ENCODE data around the gene CT45A1. TPM values are rescaled to one million over a fixed set of nuclear protein-coding genes. Genes with fewer than 3 reads are reported as not detected.
"Not testable (repeated sequence)": the region's sequence is repeated elsewhere in the genome, so short reads cannot be mapped to it uniquely, and the experiment has no call there.

The CT45A1 gene, protein sequence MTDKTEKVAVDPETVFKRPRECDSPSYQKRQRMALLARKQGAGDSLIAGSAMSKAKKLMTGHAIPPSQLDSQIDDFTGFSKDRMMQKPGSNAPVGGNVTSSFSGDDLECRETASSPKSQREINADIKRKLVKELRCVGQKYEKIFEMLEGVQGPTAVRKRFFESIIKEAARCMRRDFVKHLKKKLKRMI
- not detected for total RNA-seq

DNA sequence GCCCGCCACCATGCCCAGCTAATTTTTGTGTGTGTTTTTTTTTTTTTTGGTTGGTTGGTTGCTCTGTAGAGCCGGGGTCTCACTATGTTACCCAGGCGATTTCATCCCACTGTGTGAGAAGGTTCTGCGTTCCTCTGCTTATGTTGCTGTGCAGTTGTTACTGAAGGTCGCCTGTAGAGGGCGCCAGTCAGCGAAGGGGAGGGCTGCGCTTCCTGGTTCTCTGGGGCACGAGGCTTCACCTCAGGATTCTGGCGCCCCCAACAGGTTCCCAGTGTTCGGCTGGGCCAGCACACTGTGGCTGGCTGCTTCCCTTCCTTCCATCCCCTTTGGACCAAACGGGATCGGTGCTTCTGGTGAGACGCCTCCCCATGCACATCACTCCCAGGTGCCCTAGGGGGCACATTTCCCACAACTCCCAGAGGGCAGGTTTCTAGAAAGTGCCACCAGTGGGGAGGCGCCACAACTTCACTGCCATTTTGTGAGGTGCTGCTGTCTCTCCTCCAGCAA, at the start of gene CT45A1:
Gene CT45A1 (plus strand): TSS at position 457 of the 507 bp plus-strand sequence. CDS start 5,302 bp downstream, outside the sequence.
- not testable (repeated sequence) for DNase-seq (ENCODE audit: low spot score)

DNA sequence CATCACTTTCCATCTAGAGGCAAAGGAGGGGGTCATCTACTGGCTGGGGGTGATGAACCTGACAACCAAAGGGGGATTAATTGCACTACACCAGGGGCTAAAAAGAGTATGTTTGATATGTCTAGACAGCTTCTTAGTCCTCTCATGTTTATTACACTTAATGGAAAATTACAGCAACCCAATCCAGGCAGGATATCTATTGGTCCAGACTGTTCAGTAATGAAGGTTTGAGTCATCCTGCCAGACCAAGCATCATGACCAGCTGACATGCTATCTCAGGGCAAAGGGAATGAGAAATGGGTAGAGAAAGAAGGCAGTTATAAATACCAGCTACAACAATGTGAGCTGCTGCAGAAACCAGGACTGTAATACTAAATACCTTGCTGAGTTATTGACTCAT, 40.5 kb upstream of the CT45A1 start:
- DNase-seq (ENCODE audit: low spot score) = not testable (repeated sequence)

DNA sequence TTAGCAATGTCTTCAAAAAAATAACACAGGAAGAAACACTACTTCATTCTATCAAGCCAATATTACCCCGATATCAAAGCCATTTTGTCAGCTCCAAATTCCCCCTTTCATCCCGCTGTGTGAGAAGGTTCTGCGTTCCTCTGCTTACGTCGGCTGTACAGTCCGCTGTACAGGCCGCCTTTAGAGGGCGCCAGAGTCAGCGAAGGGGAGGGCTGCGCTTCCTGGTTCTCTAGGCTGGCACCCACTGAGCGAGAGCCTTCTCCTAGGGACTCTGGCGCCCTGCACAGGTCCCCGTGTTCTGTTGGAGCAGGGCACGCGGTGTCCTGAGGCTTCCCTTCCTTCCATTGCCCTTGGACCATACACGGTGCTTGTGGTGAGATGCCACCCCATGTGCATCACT, 25.3 kb upstream of the CT45A1 start:
- no peak for DNase-seq (ENCODE audit: low spot score)

DNA sequence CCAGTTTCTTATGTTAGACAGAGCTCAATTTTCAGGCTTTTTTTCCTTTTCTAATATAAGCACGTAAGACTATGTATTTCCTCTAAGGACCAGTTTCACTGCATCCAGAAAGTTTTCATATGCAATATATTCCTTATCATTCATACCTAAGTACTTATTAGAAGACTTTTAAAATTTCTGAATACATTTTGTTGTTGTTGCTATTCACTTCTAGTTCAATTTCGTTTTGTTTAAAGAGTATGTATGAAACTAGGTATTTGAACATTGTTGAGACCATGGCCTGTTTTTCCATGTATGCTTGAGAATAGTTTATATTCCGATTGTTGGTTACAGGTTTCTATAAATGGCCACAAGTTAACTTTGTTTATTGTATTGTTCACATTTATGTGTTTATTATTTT, 18.0 kb upstream of the CT45A1 start:
- no peak for DNase-seq (ENCODE audit: low spot score)

DNA sequence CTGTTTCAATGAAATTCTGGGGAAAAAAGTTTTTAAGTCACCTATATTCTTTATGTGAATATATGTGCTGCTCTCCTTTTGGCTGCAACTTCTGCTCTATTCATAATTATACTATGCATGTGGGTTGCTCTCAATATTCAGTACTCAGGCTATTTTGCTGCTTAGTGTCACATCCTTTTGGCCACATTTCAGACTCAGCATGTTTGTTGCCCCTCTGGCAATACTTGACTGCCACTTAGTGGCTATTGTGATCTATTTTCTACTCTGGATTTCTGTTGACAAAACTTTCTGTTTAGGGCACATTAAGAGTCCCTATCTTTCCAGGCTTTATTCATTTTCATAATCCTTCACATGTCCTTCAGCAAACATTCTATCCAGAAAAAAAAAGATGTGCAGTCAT, 15.8 kb upstream of the CT45A1 start:
- no peak for DNase-seq (ENCODE audit: low spot score)

DNA sequence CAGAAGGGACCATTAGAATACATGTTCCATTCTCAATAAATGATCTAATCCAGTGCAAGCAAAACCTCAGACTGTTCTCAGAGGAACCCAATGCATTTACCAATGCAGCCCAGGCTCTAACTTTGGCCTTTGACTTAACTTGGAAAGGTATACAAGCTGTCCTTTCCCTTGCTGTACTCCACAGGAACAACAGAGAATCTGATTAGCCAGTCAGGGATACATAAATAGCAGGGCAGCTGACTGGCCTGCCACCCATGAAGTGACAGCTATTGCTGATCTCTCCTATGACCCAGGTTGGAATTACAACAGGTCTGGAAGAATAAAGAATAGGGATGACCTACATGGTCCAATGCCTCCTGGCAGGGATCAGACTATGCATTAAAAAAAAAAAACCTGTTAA, 14.5 kb upstream of the CT45A1 start:
- no peak for DNase-seq (ENCODE audit: low spot score)

DNA sequence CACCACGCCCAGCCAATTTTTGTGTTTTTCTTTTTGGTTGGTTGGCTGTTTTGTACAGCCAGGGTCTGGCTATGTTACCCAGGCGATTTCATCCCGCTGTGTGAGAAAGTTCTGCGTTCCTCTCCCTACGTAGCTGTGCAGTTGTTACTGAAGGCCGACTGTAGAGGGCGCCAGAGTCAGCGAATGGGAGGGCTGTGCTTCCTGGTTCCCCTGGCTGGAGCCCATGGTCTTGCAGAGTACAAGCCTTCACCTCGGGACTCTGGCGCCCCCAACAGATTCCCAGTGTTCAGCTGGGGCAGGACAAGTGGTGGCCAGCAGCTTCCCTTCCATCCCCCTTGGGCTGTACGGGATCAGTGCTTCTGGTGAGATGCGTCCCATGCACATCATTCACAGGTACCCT, 5.6 kb upstream of the CT45A1 start:
- DNase-seq (ENCODE audit: low spot score) = no peak

DNA sequence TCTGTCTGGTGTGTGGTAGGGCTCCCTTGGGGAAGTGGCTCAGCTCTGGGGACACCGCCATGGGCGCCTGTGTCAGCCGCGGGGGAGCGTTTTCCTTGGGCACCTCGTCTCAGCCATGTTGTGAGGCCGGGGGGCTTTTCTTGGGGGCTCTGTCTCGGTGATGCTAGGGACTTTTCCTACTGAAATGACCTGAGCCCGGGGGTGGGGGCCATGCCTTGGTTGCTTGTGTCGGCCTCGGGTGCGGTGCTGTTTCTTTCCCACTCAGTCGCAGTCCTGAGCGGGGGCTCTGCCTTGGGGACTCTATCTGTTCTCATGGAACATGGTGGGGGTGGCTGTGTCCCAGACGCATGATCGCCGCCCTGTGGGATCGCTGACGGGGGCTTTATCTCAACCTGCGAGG, 356 bp downstream of the CT45A1 start:
- DNase-seq (ENCODE audit: low spot score) = no peak

DNA sequence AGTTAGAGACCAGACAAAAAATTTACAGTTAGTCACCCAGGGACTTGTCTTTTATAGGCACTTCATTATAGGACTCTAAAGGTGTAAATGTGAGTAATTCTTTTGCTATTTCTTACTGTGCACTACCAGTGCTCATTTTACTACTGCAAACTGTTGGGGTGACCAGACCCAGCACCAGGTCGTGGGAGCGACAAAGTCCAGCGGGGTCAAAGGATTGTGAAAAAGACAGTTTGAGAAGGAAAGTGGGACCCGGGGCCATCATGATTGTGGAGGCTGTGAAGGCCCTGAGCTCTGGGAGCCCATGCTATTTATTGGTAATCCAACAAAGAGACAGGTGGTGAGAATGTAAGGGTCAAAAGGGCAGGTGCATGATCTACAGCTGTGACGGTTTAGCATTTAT, 21.2 kb downstream of the CT45A1 start:
- not testable (repeated sequence) for DNase-seq (ENCODE audit: low spot score)

DNA sequence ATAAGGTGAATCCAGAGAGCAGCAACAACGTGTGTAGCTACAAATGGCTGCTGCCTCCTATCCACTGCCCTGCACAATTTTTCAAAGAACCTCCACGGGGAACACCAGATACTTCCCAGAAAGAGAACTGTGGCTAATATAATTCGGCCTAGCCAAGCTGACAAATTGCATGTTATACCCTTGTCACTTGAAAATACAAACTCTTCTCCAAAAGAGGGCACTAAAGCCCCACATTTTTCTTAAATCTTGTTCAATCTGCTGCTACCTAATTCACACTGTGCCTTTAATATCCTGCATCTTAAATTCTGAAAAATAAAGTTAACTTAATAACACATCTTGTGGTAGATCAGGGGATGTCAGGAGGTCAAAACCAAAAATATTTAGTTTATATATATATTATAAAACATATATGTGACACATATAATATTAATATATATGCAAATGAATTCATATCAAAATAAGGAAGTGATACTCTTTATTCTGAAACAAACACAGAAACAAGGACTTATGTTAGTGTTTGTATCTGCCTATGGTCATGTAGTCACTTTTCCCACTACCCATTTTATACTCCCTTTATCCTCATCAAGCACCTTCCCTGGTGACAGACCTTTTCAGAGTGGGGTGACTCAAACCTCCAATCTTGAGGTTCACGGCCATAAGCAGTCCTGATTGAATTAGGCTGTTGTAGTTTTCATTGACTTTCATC, 24.1 kb downstream of the CT45A1 start:
- DNase-seq (ENCODE audit: low spot score) = no peak

DNA sequence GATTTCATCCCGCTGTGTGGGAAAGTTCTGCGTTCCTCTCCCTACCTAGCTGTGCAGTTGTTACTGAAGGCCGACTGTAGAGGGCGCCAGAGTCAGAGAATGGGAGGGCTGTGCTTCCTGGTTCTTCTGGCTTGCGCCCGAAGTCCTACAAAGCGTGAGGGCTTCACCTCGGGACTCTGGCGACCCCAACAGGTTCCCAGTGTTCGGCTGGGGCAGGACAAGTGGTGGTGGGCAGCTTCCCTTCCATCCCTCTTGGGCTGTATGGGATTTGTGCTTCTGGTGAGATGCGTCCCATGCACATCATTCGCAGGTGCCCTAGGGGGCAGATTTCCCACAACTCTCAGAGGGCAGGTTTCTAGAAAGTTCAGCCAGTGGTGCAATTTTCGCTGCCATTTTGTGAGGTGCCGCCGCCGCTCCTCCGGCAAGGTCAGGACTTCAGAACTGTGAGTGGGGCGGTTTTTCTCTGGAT, 27.3 kb downstream of the CT45A1 start:
- DNase-seq (ENCODE audit: low spot score) = no peak

DNA sequence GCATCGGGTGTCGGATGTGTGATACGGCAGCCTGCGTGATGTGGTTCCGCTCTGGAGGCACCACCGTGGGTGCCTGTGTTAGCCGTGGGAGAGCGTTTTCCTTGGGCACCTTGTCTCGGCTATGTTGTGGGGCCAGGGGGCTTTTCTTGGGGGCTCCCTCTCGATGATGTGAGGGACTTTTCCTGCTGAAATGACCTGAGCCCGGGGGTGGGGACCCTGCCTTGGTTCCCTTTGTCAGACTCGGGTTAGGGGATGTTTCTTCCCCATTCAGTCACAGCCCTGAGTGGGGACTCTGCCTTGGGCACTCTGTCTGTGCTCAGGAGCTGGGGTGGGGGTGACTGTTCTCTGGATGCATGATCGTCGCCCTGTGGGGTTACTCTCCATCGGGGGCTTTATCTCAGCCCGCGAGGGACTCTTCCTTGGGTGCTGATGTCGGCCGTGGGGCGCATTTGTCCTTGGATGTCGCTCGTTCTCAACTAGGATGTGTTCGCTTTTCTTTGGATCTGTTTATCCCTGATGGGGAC, 27.8 kb downstream of the CT45A1 start:
- no peak for DNase-seq (ENCODE audit: low spot score)

DNA sequence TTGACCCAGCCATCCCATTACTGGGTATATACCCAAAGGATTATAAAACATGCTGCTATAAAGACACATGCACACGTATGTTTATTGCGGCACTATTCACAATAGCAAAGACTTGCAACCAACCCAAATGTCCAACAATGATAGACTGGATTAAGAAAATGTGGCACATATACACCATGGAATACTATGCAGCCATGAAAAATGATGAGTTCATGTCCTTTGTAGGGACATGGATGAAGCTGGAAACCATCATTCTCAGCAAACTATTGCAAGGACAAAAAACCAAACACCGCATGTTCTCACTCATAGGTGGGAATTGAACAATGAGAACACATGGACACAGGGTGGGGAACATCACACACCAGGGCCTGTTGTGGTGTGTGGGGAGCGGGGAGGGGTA, 31.3 kb downstream of the CT45A1 start:
- DNase-seq (ENCODE audit: low spot score) = not testable (repeated sequence)

DNA sequence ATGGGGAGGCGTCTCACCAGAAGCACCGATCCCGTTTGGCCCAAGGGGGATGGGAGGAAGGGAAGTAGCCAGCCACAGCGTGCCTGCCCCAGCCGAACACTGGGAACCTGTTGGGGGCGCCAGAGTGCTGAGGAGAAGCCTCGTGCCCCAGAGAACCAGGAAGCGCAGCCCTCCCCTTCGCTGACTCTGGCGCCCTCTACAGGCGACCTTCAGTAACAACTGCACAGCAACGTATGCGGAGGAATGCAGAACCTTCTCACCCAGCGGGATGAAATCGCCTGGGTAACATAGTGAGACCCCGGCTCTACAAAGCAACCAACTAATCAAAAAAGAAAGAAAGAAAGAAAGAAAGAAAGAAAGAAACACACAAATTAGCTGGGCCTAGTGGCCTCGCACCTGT, 54.7 kb downstream of the CT45A1 start, which contains the start of gene CT45A3:
Gene CT45A3 (minus strand): TSS at position 101 of the 400 bp plus-strand sequence. CDS start 3,747 bp downstream, outside the sequence.
- DNase-seq (ENCODE audit: low spot score) = not testable (repeated sequence)

Other genes starting within 250 kb of the CT45A1 start
- 19.8 TPM for gene INTS6L, start 193.0 kb upstream of the CT45A1 start, total RNA-seq
- gene CT45A3, start 54.6 kb downstream of the CT45A1 start, total RNA-seq = not detected
- gene CT45A5, start 71.9 kb downstream of the CT45A1 start, total RNA-seq = not detected
- gene CT45A6, start 89.1 kb downstream of the CT45A1 start, total RNA-seq = not detected
- not detected for gene CT45A2, start 106.4 kb downstream of the CT45A1 start, total RNA-seq
- not detected for gene CT45A7, start 123.6 kb downstream of the CT45A1 start, total RNA-seq
- gene CT45A8, start 140.9 kb downstream of the CT45A1 start, total RNA-seq = not detected
- not detected for gene CT45A9, start 158.2 kb downstream of the CT45A1 start, total RNA-seq
- not detected for gene CT45A10, start 179.8 kb downstream of the CT45A1 start, total RNA-seq
- not detected for gene SAGE1, start 180.1 kb downstream of the CT45A1 start, total RNA-seq

All from ureter (tissue), 1 donor.